Keratinocyte (primary cell): Measurements from ENCODE around the gene EFNB2. TPM values are rescaled to one million over a fixed set of nuclear protein-coding genes. Genes with fewer than 3 reads are reported as not detected.

Source experiments
- DNase-seq: peaks from one replicate; pipeline ENCODE4 v3.0.0-alpha.2; 2011; ENCODE audit warnings: low read depth, missing footprints, low spot score
- FAIRE-seq: peaks from 2 replicates; lab custom pipeline; 2011; peaks lifted over from hg19 to GRCh38; lab: Jason Lieb, UNC
- H2AFZ ChIP-seq: 2 replicates; pipeline ENCODE4 v1.6.0; 2012; ENCODE audit warnings: low read length, control low read depth, inconsistent platforms; ENCODE audit not compliant: control insufficient read depth
- H3K27ac ChIP-seq: 2 replicates; pipeline ENCODE4 v1.5.1; 2011; ENCODE audit warnings: low read length; ENCODE audit not compliant: control insufficient read depth, insufficient read depth
- H3K27me3 ChIP-seq: 3 replicates; pipeline ENCODE4 v1.6.0; 2011; ENCODE audit warnings: low read length; ENCODE audit not compliant: control insufficient read depth, insufficient read depth; ENCODE audit errors: extremely low read depth
- H3K36me3 ChIP-seq, 2 experiments: 2 replicates in 1 of 2; 3 replicates in 1 of 2; pipeline ENCODE4 v1.5.1; 2011; ENCODE audit warnings: low read length in 2 of 2, mild to moderate bottlenecking in 1 of 2; ENCODE audit not compliant: control insufficient read depth in 2 of 2, insufficient read depth in 2 of 2; ENCODE audit errors: extremely low read depth in 1 of 2
- H3K4me1 ChIP-seq: 3 replicates; pipeline ENCODE4 v1.5.1; 2011; ENCODE audit warnings: low read length; ENCODE audit not compliant: control insufficient read depth, insufficient read depth; ENCODE audit errors: extremely low read depth
- H3K4me2 ChIP-seq: 3 replicates; pipeline ENCODE4 v1.6.0; 2011; ENCODE audit warnings: low read depth, low read length; ENCODE audit not compliant: control insufficient read depth, insufficient read depth; ENCODE audit errors: extremely low read depth
- H3K4me3 ChIP-seq, 3 experiments: fragments of 200-600 bp in 1 of 3; sonication (generic) in 1 of 3; 2 replicates in 2 of 3; 3 replicates in 1 of 3; pipeline ENCODE4 v1.5.1; 2011 to 2016; ENCODE audit warnings: low read length in 3 of 3, mild to moderate bottlenecking in 3 of 3, control low read depth in 2 of 3, inconsistent platforms in 1 of 3, low read depth in 1 of 3, mixed read lengths in 1 of 3, mixed run types in 1 of 3, moderate library complexity in 1 of 3; ENCODE audit not compliant: control insufficient read depth in 2 of 3, insufficient read depth in 2 of 3; ENCODE audit errors: extremely low read depth in 1 of 3
- H3K79me2 ChIP-seq: 2 replicates; pipeline ENCODE4 v1.6.0; 2012; ENCODE audit warnings: low read length; ENCODE audit not compliant: control insufficient read depth, insufficient read depth
- H3K9ac ChIP-seq: 3 replicates; pipeline ENCODE4 v1.6.0; 2011; ENCODE audit warnings: low read length; ENCODE audit not compliant: control insufficient read depth, insufficient read depth; ENCODE audit errors: extremely low read depth
- H3K9me1 ChIP-seq: 3 replicates; pipeline ENCODE4 v1.6.0; 2011; ENCODE audit warnings: low read length; ENCODE audit not compliant: control insufficient read depth, insufficient read depth; ENCODE audit errors: extremely low read depth
- H3K9me3 ChIP-seq: 2 replicates; pipeline ENCODE4 v1.5.1; 2012; ENCODE audit warnings: low read depth, low read length; ENCODE audit not compliant: control insufficient read depth
- H4K20me1 ChIP-seq: 3 replicates; pipeline ENCODE4 v1.6.0; 2011; ENCODE audit warnings: low read length; ENCODE audit not compliant: control insufficient read depth, insufficient read depth; ENCODE audit errors: extremely low read depth
- EZH2 ChIP-seq: IDR thresholded peaks from one replicate; pipeline ENCODE4 v1.6.1; 2012; ENCODE audit warnings: inconsistent platforms, mild to moderate bottlenecking, low read length, moderate library complexity
- dilution Hi-C: fragments of 300-500 bp; cut with MboI; formaldehyde crosslinking; loops from one replicate; pipeline ENCODE4 v1.7.0; 2020; ENCODE audit warnings: low sequenced_read_pairs; ENCODE audit not compliant: extremely low pct_ligation_motif_present
- polyA plus RNA-seq, 5 experiments: library from polyadenylated mRNA; depleted of rRNA in 3 of 5; stranded (reverse) in 3 of 5; stranded (forward) in 1 of 5; unstranded in 1 of 5; fragments of >200 nt; gene quantifications; 1 replicate in 1 of 5; 2 replicates in 3 of 5; 3 replicates in 1 of 5; pipeline versions ENCODE4 v1.2.1 to v1.2.3, GENCODE V29; 2011 to 2012; ENCODE audit warnings: missing spikeins in 2 of 5, low read depth in 1 of 5, low replicate concordance in 1 of 5
- TF ChIP-seq, protein P1 (sequence below), 3 experiments: IDR thresholded peaks in 1 of 3; conservative IDR thresholded peaks in 1 of 3; optimal IDR thresholded peaks in 1 of 3; 2 replicates in 2 of 3; 3 replicates in 1 of 3; pipeline versions ENCODE3 to v1.5.1; 2011; ENCODE audit warnings: low read length in 3 of 3, mild to moderate bottlenecking in 3 of 3, moderate library complexity in 2 of 3, control low read depth in 1 of 3, inconsistent platforms in 1 of 3; ENCODE audit not compliant: insufficient read depth in 2 of 3; ENCODE audit errors: extremely low read depth in 1 of 3

Gene EFNB2
- polyA plus RNA-seq, 1 donor (not counting 4 experiments of a cell fraction or from before 2014, with no cell fraction given) = 38.9 TPM

DNA sequence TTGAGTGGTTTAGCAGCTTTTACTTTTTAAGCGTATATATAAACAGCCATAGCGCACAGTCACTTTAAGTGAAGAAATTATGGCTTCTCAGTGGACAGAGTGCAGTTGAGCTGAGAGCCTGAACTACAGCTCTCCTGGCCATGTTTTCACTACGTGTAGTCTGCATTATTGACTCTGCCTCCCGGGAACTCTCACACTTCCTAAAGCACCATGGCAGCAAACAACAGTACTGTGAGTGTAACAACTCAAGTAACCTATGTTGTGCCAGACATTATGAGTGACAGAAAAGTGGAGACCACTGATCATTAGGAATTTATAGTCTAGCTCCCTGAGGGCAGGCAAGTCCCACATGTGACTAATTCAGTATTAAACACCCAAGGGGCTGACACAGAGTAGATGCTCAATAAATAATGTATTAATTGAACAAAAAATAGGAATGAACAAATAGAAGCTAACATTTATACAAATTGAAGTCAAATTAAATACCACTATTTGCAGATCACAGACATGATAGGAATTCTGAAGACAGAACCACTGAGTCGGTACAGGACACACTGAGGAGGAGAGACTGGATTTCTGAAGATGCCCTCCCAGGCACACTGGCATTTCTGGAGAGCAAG is 19.7 kb downstream of the EFNB2 start:
- Histone ChIP-seq H4K20me1 (no peaks in the 10 kb centered on the region), H2AFZ (no peak overlapping the region), H3K9me1 (no peaks in the 10 kb centered on the region), H3K79me2 (peaks cover 97% of the 10 kb centered on the region), H3K36me3 (peaks cover 4 to 11% of the 10 kb centered on the region in 2 experiments), H3K9ac (no peak overlapping the region), H3K4me1 (peaks cover 39% of the 10 kb centered on the region), H3K27me3 (no peaks in the 10 kb centered on the region), H3K27ac (no peak overlapping the region), H3K9me3 (no peaks in the 10 kb centered on the region), H3K4me3 (no peak overlapping the region), H3K4me2 (no peak overlapping the region)
- FAIRE-seq (peak; percentile 36), DNase-seq (no peak)
- dilution Hi-C loops = no loop called here
- TF ChIP-seq EZH2 = no peak
- TF ChIP-seq, protein P1, sequence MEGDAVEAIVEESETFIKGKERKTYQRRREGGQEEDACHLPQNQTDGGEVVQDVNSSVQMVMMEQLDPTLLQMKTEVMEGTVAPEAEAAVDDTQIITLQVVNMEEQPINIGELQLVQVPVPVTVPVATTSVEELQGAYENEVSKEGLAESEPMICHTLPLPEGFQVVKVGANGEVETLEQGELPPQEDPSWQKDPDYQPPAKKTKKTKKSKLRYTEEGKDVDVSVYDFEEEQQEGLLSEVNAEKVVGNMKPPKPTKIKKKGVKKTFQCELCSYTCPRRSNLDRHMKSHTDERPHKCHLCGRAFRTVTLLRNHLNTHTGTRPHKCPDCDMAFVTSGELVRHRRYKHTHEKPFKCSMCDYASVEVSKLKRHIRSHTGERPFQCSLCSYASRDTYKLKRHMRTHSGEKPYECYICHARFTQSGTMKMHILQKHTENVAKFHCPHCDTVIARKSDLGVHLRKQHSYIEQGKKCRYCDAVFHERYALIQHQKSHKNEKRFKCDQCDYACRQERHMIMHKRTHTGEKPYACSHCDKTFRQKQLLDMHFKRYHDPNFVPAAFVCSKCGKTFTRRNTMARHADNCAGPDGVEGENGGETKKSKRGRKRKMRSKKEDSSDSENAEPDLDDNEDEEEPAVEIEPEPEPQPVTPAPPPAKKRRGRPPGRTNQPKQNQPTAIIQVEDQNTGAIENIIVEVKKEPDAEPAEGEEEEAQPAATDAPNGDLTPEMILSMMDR (optimal IDR thresholded peaks at IDR 0.05 in 1 of 3, IDR thresholded peaks at IDR 0.05 in 1 of 3, conservative IDR thresholded peaks at IDR 0.05 in 1 of 3; ENCODE audit: extremely low read depth in 1 of 3, insufficient read depth in 2 of 3, low read length in 3 of 3) = no peak

DNA sequence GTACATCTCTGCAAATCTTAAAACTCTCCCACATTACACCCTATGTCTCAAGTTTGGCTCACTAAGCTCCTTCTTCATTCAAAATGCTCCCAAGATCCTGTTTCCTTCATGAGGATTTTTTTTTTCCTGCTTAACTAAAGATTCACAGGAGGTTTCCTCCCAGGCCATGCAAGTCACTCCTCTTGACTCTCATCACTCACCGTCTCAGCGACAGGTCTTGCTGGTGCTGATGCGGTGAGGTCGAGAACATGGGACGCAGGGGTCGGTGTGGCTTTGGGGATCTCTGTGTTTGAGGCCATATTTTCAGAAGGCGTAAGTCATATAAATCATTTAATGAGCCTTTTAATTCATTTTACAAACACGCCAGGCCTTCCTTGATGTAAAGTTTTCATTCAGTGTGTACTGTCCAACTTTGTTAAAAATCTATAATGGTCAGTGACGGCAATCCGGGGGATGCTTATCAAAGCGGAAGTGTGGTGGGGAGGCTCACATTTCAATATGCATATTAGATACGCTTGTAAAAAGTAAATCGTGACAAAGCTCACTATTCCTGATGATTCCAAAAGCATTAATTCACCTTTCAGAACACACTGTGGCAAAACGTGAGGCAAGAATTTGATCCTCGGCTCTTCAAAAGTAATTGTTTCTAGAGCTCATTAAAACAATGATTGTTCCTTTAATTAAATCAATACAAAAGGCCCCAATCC is 20.4 kb downstream of the EFNB2 start:
- Histone ChIP-seq H3K27ac (no peak overlapping the region), H3K9me1 (no peaks in the 10 kb centered on the region), H3K9ac (no peak overlapping the region), H2AFZ (no peak overlapping the region), H3K36me3 (peaks cover 6 to 15% of the 10 kb centered on the region in 2 experiments), H3K27me3 (no peaks in the 10 kb centered on the region), H3K4me3 (no peak overlapping the region), H3K9me3 (no peaks in the 10 kb centered on the region), H3K79me2 (peaks cover 97% of the 10 kb centered on the region), H3K4me1 (peaks cover 32% of the 10 kb centered on the region), H4K20me1 (no peaks in the 10 kb centered on the region), H3K4me2 (peak overlapping the region; percentile 12)
- DNase-seq (no peak), FAIRE-seq (no peak)
- TF ChIP-seq EZH2 = no peak
- TF ChIP-seq, protein P1 (optimal IDR thresholded peaks at IDR 0.05 in 1 of 3, IDR thresholded peaks at IDR 0.05 in 1 of 3, conservative IDR thresholded peaks at IDR 0.05 in 1 of 3; ENCODE audit: extremely low read depth in 1 of 3, insufficient read depth in 2 of 3, low read length in 3 of 3) = no peak
- dilution Hi-C loops = no loop called here
